H7 (cell line): Measurements from ENCODE around the gene GOLGA1. TPM values are rescaled to one million over a fixed set of nuclear protein-coding genes. Genes with fewer than 3 reads are reported as not detected.

ENCODE experiments used
- DNase-seq: peaks from one replicate; pipeline ENCODE4 v3.0.0; 2012
- H3K27me3 ChIP-seq: 2 replicates; pipeline ENCODE4 v1.6.0; 2011; ENCODE audit warnings: mild to moderate bottlenecking, low read length; ENCODE audit not compliant: control insufficient read depth, insufficient read depth
- H3K36me3 ChIP-seq: replicated peaks from 2 replicates; pipeline ENCODE4 v1.5.1; 2011; ENCODE audit warnings: low read length; ENCODE audit not compliant: control insufficient read depth, insufficient read depth
- H3K4me3 ChIP-seq: 2 replicates; pipeline ENCODE4 v1.5.1; 2011; ENCODE audit warnings: low read depth, mild to moderate bottlenecking, control low read depth, low read length, moderate library complexity; ENCODE audit not compliant: insufficient read depth
- total RNA-seq: library from RNA; depleted of rRNA; stranded (reverse); fragments of >200 nt; shearing (Covaris generic); gene quantifications from 2 replicates; pipeline ENCODE4 v1.2.3, GENCODE V29; 2014

GOLGA1 gene
- total RNA-seq, 1 experiment from 2014 or later = 3.9 TPM

DNA sequence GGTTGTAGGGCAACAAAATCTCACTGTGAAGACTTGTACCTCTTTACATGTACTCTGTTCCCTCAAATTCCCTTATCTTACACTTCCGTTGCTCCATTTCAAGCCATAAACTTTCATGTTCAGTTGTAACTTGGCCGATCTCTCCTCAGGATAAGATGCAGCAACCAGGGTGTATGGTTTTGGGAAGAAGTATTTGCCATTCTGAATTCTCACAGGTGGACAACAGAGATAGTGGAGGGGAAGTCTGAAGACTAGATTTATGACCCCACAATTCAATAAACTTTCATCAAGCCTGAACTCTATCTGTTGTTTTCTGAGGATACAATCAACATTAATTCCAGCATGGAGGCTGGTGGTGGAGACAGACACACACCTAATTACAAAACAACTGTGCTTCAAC is 27.5 kb downstream of the GOLGA1 start:
- no peaks in the 10 kb centered on the region for H3K27me3 ChIP-seq
- no peak for DNase-seq
- no peak overlapping the region for H3K4me3 ChIP-seq
- H3K36me3 ChIP-seq = peaks cover 3% of the 10 kb centered on the region

DNA sequence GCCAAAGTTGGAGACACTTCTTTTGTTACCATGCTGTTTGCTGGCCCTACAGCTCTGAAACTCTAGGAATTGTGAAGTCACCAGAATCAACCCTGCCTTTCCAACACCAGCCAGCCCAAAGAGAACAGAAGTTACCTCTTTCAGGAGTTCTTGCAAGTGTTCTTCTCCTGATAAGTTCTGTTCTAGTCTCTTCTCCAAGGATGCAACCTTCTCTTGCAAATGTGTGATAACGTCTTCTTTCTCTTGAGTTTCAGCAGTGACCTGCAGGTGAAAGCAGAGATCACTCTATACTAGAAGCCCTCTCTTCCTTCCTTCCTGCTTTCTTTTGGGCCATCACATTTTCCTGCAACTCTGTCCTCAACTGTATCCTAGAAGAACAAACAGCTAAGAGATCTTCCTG is 29.1 kb downstream of the GOLGA1 start:
- Histone ChIP-seq H3K27me3 (no peaks in the 10 kb centered on the region), H3K36me3 (peaks cover 3% of the 10 kb centered on the region), H3K4me3 (no peak overlapping the region)
- no peak for DNase-seq

DNA sequence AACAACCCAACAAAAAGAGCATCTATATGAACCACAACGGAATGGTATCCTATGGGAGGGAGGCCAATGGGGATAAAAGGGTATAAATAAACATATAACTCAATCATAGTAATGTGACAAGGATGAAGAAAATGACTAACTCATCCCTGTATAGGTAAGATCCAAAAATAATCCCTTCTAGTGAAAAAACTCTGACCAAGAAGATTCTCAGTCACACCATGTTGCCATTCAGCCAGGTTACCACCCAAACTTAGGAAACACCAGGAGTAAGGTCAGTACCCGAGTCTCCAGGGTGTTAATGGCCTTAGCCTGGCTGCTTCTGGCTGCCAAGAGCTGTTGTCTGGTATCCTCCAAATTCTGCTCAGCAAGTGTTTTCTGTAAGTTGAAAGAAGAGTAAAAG is 32.8 kb downstream of the GOLGA1 start:
- Histone ChIP-seq H3K27me3 (no peaks in the 10 kb centered on the region), H3K36me3 (peaks cover 3% of the 10 kb centered on the region), H3K4me3 (no peak overlapping the region)
- no peak for DNase-seq

DNA sequence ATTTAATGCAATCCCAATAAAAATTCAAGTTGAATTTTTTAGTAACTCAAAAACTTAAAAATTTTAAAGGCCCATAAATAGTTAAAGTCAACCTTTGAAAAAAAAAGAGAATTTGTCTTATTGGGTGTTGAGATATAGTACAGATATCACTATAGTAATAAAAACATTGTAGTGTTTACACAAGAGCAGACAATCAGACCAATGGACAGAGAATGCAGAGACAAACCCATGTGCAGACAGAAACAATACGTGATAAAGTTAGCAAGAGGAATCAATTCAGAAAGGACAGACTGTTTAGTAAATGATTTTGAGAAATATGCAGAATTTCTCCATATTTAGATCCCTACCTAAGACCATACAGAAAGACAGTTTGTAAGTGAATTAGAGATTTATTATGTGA is 33.9 kb downstream of the GOLGA1 start:
- no peak for DNase-seq
- Histone ChIP-seq H3K4me3 (no peak overlapping the region), H3K27me3 (no peaks in the 10 kb centered on the region), H3K36me3 (peaks cover 3% of the 10 kb centered on the region)

DNA sequence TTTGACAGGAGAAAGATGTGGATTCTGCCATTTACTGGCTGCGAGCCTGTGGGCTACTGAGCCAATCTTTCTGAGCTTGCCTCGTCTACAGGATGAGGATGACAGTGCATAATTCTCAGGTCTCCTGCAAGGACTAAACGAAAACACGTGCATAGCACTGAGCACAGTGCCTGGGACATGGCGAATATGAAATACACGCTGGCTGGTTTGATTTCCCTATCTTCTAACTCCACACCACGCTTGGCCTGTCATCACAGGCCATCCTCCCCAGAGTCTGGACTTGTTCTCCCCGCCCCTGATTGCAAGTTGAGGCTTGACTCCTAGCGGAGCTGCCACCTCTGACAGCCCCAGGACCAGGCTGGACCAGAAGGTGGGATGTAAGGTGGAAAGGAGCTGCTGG is 41.0 kb downstream of the GOLGA1 start:
- Histone ChIP-seq H3K36me3 (peaks cover 1% of the 10 kb centered on the region; the same call in 1 of the 2 replicates), H3K4me3 (no peak overlapping the region), H3K27me3 (no peaks in the 10 kb centered on the region)
- DNase-seq = no peak

GRCh38 chr9:124897570-124898460 is 43.1 kb downstream of the GOLGA1 start:
- Histone ChIP-seq H3K36me3 (peaks cover 1% of the 10 kb centered on the region; the same call in 1 of the 2 replicates), H3K4me3 (no peak overlapping the region), H3K27me3 (no peaks in the 10 kb centered on the region)
- no peak for DNase-seq

DNA sequence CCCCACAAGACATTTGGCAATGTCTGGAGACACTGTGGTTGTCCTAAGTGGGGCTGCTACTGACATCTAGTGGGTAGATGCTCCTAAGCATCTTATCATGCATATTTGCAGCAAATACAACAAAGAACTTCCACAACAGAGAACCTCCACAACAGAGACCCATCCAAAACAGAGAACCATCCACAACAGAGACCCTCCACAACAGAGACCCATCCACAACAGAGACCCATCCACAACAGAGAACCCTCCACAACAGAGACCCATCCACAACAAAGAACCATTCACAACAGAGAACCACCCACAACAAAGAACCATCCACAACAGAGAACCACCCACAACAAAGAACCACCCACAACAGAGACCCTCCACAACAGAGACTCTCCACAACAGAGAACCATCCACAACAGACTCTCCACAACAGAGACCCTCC is 46.1 kb downstream of the GOLGA1 start:
- peak; percentile 55 for DNase-seq
- Histone ChIP-seq H3K4me3 (no peak overlapping the region), H3K27me3 (no peaks in the 10 kb centered on the region), H3K36me3 (peaks cover 3% of the 10 kb centered on the region; the same call in 1 of the 2 replicates)

DNA sequence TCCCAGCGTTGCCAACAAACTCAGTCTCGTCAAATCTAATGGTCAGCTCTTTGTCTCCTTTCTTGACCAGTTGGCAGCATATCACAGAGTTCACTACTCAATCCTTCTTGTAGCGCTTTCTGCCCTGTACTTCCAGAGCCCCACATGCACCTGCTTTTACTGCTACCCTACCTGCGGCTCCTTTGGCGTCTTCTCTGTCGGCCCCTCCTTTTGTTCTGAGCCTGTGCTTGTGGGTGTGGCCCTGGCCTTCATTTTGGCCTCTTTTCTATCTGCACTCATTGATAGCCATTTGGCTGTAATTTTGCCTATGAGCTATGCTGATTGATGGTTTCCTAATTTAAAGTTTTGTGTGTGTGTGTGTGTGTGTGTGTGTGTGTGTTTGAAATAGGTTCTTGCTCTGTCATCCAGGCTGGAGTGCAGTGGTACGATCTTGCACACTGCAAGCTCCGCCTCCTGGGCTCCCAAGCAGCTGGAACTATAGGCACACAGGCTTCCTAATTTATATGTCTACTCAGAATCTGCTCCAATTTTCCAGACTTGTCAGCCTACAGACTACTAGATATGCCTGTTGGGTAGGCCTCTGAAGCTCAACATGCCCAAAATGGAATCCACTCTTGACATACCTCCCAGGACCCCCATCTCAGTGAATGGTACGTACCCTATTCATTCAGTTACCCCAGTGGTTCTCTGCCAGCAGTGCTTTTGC is 46.7 kb downstream of the GOLGA1 start:
- H3K4me3 ChIP-seq = no peak overlapping the region
- H3K36me3 ChIP-seq = peaks cover 3% of the 10 kb centered on the region
- no peak for DNase-seq
- H3K27me3 ChIP-seq = no peaks in the 10 kb centered on the region

GRCh38 chr9:124890179-124890578 is 50.7 kb downstream of the GOLGA1 start:
- no peak for DNase-seq
- Histone ChIP-seq H3K27me3 (no peaks in the 10 kb centered on the region), H3K4me3 (no peak overlapping the region), H3K36me3 (peaks cover 8% of the 10 kb centered on the region)

GRCh38 chr9:124889006-124889405 is 51.9 kb downstream of the GOLGA1 start:
- peaks cover 8% of the 10 kb centered on the region for H3K36me3 ChIP-seq
- no peaks in the 10 kb centered on the region for H3K27me3 ChIP-seq
- H3K4me3 ChIP-seq = no peak overlapping the region
- DNase-seq = no peak

GRCh38 chr9:124887832-124888231 is 53.1 kb downstream of the GOLGA1 start:
- Histone ChIP-seq H3K36me3 (peaks cover 8% of the 10 kb centered on the region), H3K27me3 (no peaks in the 10 kb centered on the region), H3K4me3 (no peak overlapping the region)
- no peak for DNase-seq

DNA sequence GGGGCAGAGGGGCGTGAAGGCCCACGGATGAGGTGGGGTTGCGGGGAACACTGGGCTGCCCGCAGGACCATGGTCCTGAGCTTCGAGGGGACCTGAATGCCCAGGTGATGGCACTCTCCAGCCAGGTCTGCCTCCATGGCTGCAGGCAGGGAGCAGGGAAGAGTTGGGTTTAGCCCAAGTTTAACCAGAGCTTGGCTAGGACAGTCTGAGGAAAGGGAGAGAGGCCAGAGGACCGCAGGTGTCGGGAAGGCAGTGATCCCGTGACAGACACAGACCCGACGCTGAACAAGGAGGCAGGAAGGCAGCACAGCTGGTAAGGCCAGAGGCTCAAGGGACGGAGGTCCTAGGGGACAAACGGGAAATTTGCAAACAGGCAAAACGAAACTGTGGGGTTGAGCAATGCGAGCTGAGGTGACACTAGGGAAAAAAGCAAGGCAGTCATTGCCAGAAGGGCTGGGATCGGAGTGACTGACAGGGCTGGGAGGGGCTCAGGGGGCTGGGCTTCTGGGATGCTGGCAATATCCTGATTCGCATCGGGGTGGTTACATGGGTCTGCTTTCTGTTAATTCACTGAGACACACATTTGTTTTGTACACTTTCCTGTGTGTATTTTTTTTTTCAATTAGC is 53.9 kb downstream of the GOLGA1 start:
- H3K4me3 ChIP-seq = no peak overlapping the region
- peaks cover 8% of the 10 kb centered on the region for H3K36me3 ChIP-seq
- no peaks in the 10 kb centered on the region for H3K27me3 ChIP-seq
- peak; percentile 63 for DNase-seq

DNA sequence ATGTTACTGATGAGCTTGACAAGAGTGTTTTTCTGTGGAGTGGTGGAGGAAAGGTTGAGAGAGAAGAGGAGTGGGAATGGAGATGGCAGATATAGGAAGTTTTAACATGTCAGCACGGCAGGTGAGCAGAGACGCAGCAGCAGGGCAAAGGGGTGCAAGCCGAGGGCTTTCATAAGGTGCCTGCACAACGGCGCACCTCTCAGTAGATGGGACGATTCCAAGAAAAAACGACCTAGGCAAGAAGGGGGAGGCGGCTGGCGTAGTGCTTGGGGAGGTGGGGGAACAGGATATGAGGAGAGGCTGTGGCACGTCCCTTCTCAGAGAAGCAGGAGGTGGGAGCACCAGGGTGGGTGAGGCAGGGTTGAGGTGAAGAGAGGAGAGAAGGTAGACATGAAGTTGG is 54.4 kb downstream of the GOLGA1 start:
- Histone ChIP-seq H3K36me3 (peaks cover 8% of the 10 kb centered on the region), H3K27me3 (no peaks in the 10 kb centered on the region), H3K4me3 (no peak overlapping the region)
- DNase-seq = no peak

- Histone ChIP-seq H3K36me3 (peaks cover 8% of the 10 kb centered on the region), H3K4me3 (no peak overlapping the region), H3K27me3 (no peaks in the 10 kb centered on the region)
- DNase-seq = no peak
Observed at GRCh38 chr9:124885551-124885950, 55.3 kb downstream of the GOLGA1 start.

- Histone ChIP-seq H3K36me3 (peaks cover 6% of the 10 kb centered on the region), H3K27me3 (no peaks in the 10 kb centered on the region), H3K4me3 (no peak overlapping the region)
- DNase-seq = peak; percentile 66
Observed at GRCh38 chr9:124884376-124884775, 56.5 kb downstream of the GOLGA1 start.
